HEK293T (cell line): ENCODE data around the gene TYRP1.

Experiments used
- BHLHE40 ChIP-seq: fragments of 450-650 bp; IDR thresholded peaks from 2 replicates; pipeline ENCODE4 v1.6.1; 2016; ENCODE audit warnings: mild to moderate bottlenecking, moderate library complexity, borderline replicate concordance
- CTBP1 ChIP-seq: fragments of 450-650 bp; IDR thresholded peaks from 2 replicates; pipeline ENCODE4 v1.6.1; 2016; ENCODE audit warnings: borderline replicate concordance
- ELF4 ChIP-seq: fragments of 450-650 bp; IDR thresholded peaks from 2 replicates; pipeline ENCODE4 v1.6.1; 2017; ENCODE audit warnings: antibody characterized with exemption
- FOXM1 ChIP-seq: fragments of 450-650 bp; IDR thresholded peaks from 2 replicates; pipeline ENCODE4 v1.6.1; 2017; ENCODE audit warnings: mild to moderate bottlenecking, borderline replicate concordance
- HDGF ChIP-seq: fragments of 450-650 bp; IDR thresholded peaks from 2 replicates; pipeline ENCODE4 v1.6.1; 2017; ENCODE audit warnings: antibody characterized with exemption, borderline replicate concordance
- L3MBTL2 ChIP-seq: fragments of 450-650 bp; conservative IDR thresholded peaks from 2 replicates; pipeline ENCODE4 v1.6.1; 2016; ENCODE audit warnings: mild to moderate bottlenecking
- LEF1 ChIP-seq: fragments of 450-650 bp; IDR thresholded peaks from 2 replicates; pipeline ENCODE4 v1.6.1; 2017; ENCODE audit warnings: mild to moderate bottlenecking, borderline replicate concordance
- NFRKB ChIP-seq: fragments of 450-650 bp; IDR thresholded peaks from 2 replicates; pipeline ENCODE4 v1.6.1; 2016; ENCODE audit warnings: mild to moderate bottlenecking, moderate library complexity
- SP1 ChIP-seq: fragments of 450-650 bp; IDR thresholded peaks from 2 replicates; pipeline ENCODE4 v1.6.1; 2017
- SUZ12 ChIP-seq: fragments of 450-650 bp; IDR thresholded peaks from 2 replicates; pipeline ENCODE4 v1.6.1; 2016; ENCODE audit warnings: mild to moderate bottlenecking
- TARDBP ChIP-seq: fragments of 450-650 bp; IDR thresholded peaks from 2 replicates; pipeline ENCODE4 v1.6.1; 2016
- ZNF384 ChIP-seq: fragments of 450-650 bp; IDR thresholded peaks from 2 replicates; pipeline ENCODE4 v1.6.1; 2016
- TF ChIP-seq, protein P1 (sequence below): fragments of 450-650 bp; IDR thresholded peaks from 2 replicates; pipeline ENCODE4 v1.6.1; 2016

DNA sequence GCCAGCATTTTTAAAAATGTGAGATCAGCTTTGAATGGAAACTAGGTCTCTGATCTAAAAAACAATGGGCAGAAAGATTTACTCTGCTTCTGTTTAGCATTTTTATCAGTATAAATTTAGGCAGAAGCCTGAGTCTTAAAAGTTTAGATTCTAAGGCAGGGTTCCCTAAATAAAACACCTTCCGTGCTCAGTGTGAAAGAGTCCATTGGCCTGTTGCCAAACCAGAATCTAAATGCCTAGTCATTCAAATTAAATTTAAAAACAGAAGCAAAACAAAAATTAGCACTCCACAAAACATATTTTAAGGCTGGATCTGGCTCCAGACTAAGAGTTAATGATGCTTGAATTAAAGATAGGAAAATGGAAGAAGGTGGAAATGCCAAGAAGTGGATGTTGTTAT lies 4.5 kb downstream of the TYRP1 start:
- no peak for TF ChIP-seq HDGF
- TF ChIP-seq, protein P1, sequence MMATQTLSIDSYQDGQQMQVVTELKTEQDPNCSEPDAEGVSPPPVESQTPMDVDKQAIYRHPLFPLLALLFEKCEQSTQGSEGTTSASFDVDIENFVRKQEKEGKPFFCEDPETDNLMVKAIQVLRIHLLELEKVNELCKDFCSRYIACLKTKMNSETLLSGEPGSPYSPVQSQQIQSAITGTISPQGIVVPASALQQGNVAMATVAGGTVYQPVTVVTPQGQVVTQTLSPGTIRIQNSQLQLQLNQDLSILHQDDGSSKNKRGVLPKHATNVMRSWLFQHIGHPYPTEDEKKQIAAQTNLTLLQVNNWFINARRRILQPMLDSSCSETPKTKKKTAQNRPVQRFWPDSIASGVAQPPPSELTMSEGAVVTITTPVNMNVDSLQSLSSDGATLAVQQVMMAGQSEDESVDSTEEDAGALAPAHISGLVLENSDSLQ = no peak
- no peak for TF ChIP-seq SP1
- no peak for TF ChIP-seq L3MBTL2
- TF ChIP-seq ZNF384 = no peak
- no peak for TF ChIP-seq BHLHE40
- no peak for TF ChIP-seq FOXM1
- no peak for TF ChIP-seq SUZ12
- no peak for TF ChIP-seq TARDBP
- no peak for TF ChIP-seq LEF1
- no peak for TF ChIP-seq CTBP1
- no peak for TF ChIP-seq NFRKB
- TF ChIP-seq ELF4 = no peak
